Measurements from ENCODE around the gene CCIN.

The CCIN gene

DNA sequence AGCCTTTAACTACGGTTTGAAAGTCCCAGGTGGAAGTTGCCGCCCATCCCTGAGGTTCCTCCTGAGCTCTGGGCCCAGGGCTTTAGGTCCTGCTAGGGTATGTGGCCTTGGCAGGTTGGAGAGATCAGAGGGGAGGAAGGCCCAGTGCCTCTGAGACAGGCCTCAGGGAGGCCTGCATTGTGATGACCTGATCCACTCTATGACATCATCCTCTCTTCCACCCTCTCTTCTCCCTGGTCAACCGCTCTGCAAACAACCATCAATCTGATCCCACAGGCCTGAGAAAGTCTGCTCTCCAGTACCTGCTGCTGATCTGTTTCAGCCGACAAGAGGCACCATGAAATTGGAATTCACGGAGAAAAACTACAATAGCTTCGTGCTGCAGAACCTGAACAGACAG lies at the start of gene CCIN:
Gene CCIN, plus strand, starts transcription at position 223 of the 400 bp plus-strand sequence. Its CDS starts 115 bp downstream, at position 338.
- ChIA-PET CTCF (interaction anchor here (0.7 to 7.9 kb wide), 6 partner anchors 20 to 160 kb away, joined by 3 to 262 read pairs (median 3); partner anchors contain the start of gene CLTA), POLR2A (interaction anchor here (0.9 kb wide), 1 partner anchor 21 kb away, joined by 3 read pairs; the partner anchor contains the start of gene CLTA)
- DNase-seq (ENCODE audit: extremely low spot score) = no peak
- TF ChIP-seq, protein P1, sequence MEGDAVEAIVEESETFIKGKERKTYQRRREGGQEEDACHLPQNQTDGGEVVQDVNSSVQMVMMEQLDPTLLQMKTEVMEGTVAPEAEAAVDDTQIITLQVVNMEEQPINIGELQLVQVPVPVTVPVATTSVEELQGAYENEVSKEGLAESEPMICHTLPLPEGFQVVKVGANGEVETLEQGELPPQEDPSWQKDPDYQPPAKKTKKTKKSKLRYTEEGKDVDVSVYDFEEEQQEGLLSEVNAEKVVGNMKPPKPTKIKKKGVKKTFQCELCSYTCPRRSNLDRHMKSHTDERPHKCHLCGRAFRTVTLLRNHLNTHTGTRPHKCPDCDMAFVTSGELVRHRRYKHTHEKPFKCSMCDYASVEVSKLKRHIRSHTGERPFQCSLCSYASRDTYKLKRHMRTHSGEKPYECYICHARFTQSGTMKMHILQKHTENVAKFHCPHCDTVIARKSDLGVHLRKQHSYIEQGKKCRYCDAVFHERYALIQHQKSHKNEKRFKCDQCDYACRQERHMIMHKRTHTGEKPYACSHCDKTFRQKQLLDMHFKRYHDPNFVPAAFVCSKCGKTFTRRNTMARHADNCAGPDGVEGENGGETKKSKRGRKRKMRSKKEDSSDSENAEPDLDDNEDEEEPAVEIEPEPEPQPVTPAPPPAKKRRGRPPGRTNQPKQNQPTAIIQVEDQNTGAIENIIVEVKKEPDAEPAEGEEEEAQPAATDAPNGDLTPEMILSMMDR (IDR thresholded peaks at IDR 0.05; ENCODE audit: control extremely low read depth, extremely low read depth, low read depth, missing control alignments) = no peak

DNA sequence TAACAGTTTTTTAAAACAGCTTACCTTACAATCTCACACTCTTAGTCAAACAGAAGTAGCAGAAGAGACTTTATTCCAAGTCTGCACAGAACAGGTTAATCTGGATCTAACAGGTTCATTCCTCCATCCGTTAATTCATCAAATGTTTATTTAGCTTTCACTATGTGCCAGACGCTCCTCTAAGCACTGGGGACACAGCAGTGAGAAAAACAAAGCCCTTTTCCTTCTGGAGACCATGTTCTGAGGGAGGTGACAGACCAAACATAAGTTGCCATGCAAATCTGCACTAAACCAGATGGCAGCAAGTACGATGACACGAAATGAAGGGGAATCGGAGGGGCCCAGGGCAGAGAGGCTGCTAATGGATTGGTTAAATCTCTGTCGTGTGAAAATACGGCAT lies 49.7 kb upstream of the CCIN start:
- no peak for DNase-seq (ENCODE audit: extremely low spot score)
- ChIA-PET CTCF (interaction anchor here (9.5 kb wide), 1 partner anchor 17 kb away, joined by 112 read pairs; no protein-coding TSS in a partner anchor), POLR2A (no interaction called here)
- TF ChIP-seq, protein P1 (IDR thresholded peaks at IDR 0.05; ENCODE audit: control extremely low read depth, extremely low read depth, low read depth, missing control alignments) = no peak

DNA sequence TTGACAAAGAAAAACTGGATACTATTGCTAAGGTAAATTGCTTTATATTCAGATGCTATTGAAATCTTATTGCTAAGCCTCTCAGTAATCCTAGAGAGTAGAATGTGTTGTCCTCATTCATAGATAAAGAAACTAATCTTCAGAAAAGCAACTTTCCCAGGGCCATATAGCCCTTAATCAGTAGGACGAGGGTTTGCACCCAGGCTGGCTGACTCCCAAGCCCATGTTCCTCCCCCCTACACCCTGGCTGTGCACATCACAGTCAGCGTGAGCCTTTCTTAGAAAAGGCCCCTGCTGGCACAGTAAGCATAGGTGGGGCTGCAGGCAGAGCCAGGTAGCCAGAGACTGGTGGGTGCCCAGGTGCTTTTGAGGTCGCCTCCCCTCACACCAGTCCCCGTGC lies 48.5 kb upstream of the CCIN start:
- DNase-seq (ENCODE audit: extremely low spot score) = no peak
- CTCF ChIA-PET = no interaction called here
- TF ChIP-seq, protein P1 (IDR thresholded peaks at IDR 0.05; ENCODE audit: control extremely low read depth, extremely low read depth, low read depth, missing control alignments) = no peak
- POLR2A ChIA-PET = no interaction called here

DNA sequence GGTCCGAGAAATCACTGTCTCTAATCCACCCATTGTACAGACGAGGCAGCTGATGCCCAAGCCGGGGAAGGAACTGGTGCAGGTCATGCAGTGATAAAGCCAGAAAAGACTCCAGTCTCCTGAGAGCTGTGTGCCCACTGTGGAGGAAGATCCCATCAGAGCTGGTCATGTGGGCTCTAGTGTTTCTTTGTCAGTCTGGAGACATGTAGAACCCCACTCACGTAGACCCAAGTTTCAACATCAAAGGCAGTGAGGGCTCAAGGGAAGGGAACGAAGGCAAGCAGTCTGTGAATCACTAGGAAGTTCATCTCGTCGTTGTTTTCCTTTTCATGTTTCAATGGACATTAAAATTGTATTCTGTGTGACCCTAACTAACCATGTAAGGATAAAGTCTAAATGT lies 47.2 kb upstream of the CCIN start:
- DNase-seq (ENCODE audit: extremely low spot score) = no peak
- POLR2A ChIA-PET = no interaction called here
- TF ChIP-seq, protein P1 (IDR thresholded peaks at IDR 0.05; ENCODE audit: control extremely low read depth, extremely low read depth, low read depth, missing control alignments) = no peak
- CTCF ChIA-PET = interaction anchor here (0.9 to 1.3 kb wide), 3 partner anchors 9 to 45 kb away, joined by 3 read pairs; no protein-coding TSS in a partner anchor

DNA sequence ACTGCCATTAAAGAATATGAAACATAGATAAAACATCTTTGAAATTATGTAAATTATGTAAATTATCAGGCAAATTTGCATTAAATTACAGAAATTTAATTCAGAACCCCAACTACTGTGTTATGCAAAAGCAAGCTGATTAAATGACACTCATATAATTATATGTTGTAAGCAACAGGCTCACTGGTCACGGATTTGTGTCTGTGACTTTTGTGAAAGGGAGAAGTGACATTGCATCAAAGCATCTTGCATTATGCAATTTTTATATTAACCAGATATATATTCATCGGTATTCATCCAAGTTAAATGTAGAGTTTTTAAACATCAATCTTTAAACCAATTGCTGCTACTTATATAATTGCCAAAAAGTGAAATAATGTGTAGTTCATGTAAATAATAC lies 45.7 kb upstream of the CCIN start:
- DNase-seq (ENCODE audit: extremely low spot score) = no peak
- POLR2A ChIA-PET = no interaction called here
- CTCF ChIA-PET = interaction anchor here (1.1 to 2.1 kb wide), 5 partner anchors 9 to 43 kb away, joined by 3 to 12 read pairs (median 5); partner anchors contain the start of gene GLIPR2
- TF ChIP-seq, protein P1 (IDR thresholded peaks at IDR 0.05; ENCODE audit: control extremely low read depth, extremely low read depth, low read depth, missing control alignments) = no peak

DNA sequence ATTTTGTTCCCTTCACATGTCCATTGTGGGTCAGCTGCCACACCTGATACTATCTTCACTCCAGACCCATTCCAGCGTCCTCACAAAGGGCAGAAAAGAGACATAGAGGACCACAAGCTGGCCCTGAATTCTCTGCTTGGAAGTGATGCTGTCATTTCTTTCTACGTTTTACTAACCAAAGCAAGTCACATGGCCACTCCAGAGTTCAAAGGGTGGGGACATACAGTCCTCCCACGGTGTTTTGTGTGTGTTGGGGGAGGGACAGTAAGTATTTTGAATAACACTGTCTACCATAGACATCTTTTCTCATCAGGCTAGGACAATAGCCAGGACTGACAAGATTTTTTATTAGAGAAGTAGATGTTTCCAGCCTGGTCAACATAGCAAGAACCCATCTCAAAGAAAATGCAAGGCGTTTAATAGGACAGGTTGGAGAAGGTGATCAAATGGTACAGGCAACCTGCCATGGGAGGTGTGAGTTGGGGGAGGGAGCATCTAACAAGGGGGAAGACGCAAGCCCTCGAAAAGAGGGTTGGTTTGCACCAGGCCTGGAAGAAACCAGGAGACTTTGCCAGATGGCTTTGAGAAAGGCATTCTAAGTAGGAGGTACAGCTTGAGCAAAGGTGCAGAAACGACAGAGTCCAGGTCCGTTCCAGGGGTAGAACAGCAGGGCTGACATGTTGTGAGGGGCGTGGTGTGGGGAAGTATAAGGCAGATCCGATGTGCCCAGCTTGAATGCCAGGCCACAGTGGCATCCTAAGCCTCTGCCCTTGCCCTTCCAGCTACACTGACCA lies 43.9 kb upstream of the CCIN start:
- CTCF ChIA-PET = interaction anchor here (0.7 to 2.1 kb wide), 6 partner anchors 12 to 41 kb away, joined by 3 to 12 read pairs (median 5); partner anchors contain the start of gene GLIPR2
- no peak for DNase-seq (ENCODE audit: extremely low spot score)
- POLR2A ChIA-PET = no interaction called here
- TF ChIP-seq, protein P1 (IDR thresholded peaks at IDR 0.05; ENCODE audit: control extremely low read depth, extremely low read depth, low read depth, missing control alignments) = no peak

Data from GM10248 (cell line).